HepG2 (cell line): ENCODE results near the gene ZNF582. TPM values are rescaled to one million over a fixed set of nuclear protein-coding genes. Genes with fewer than 3 reads are reported as not detected.

ENCODE experiments used
- AGO2 ChIP-seq: fragments of 200-400 bp; formaldehyde crosslinking; optimal IDR thresholded peaks from 2 replicates; pipeline ENCODE3; 2017; ENCODE audit warnings: mild to moderate bottlenecking, low read depth, low read length, moderate library complexity
- DPF2 ChIP-seq: sonication (generic); formaldehyde crosslinking; IDR thresholded peaks from 2 replicates; pipeline ENCODE4 v1.4.0; 2020; ENCODE audit warnings: mild to moderate bottlenecking, low read depth, missing genetic modification reagents, borderline replicate concordance
- HCFC1 ChIP-seq: fragments of 150-350 bp; IDR thresholded peaks from 2 replicates; pipeline ENCODE4 v1.6.1; 2014; ENCODE audit warnings: low read depth, low read length
- KAT2B ChIP-seq: fragments of 150-350 bp; IDR thresholded peaks from 2 replicates; pipeline ENCODE4 v1.6.1; 2014; ENCODE audit warnings: low read depth, low read length, borderline replicate concordance
- NR2F2 ChIP-seq: IDR thresholded peaks from 2 replicates; pipeline ENCODE4 v1.6.1; 2012; ENCODE audit warnings: low read depth, inconsistent platforms, borderline replicate concordance
- RCOR2 ChIP-seq: IDR thresholded peaks from 2 replicates; pipeline ENCODE4 v1.6.1; 2016; ENCODE audit warnings: missing biosample characterization, missing genetic modification reagents
- TCF7 ChIP-seq: sonication (generic); IDR thresholded peaks from 2 replicates; pipeline ENCODE4 v1.6.1; 2016; ENCODE audit warnings: antibody characterized with exemption, low read depth
- TSC22D2 ChIP-seq: sonication (generic); formaldehyde crosslinking; IDR thresholded peaks from 2 replicates; pipeline ENCODE4 v1.5.1; 2020; ENCODE audit warnings: missing genetic modification reagents, mild to moderate bottlenecking, borderline replicate concordance
- ZNF230 ChIP-seq: sonication (generic); formaldehyde crosslinking; IDR thresholded peaks from 2 replicates; pipeline ENCODE4 v1.4.0; 2020; ENCODE audit warnings: mild to moderate bottlenecking, missing genetic modification reagents
- ZNF335 ChIP-seq: sonication (generic); formaldehyde crosslinking; IDR thresholded peaks from 2 replicates; pipeline ENCODE4 v1.4.0; 2020; ENCODE audit warnings: missing genetic modification reagents
- ZNF367 ChIP-seq: sonication (generic); formaldehyde crosslinking; IDR thresholded peaks from 2 replicates; pipeline ENCODE4 v1.4.0; 2020; ENCODE audit warnings: missing genetic modification reagents, borderline replicate concordance
- ZNF547 ChIP-seq: sonication (generic); formaldehyde crosslinking; IDR thresholded peaks from 2 replicates; pipeline ENCODE4 v1.5.1; 2020; ENCODE audit warnings: mild to moderate bottlenecking, missing genetic modification reagents
- ZNF615 ChIP-seq: sonication (generic); formaldehyde crosslinking; IDR thresholded peaks from 2 replicates; pipeline ENCODE4 v1.5.0; 2020; ENCODE audit warnings: mild to moderate bottlenecking, missing genetic modification reagents, borderline replicate concordance
- ZNF746 ChIP-seq: sonication (generic); formaldehyde crosslinking; IDR thresholded peaks from 2 replicates; pipeline ENCODE4 v1.8.0; 2022; ENCODE audit warnings: mild to moderate bottlenecking, missing genetic modification reagents
- polyA plus RNA-seq, 8 experiments: library from polyadenylated mRNA; depleted of rRNA in 3 of 8; stranded (reverse) in 7 of 8; unstranded in 1 of 8; fragments of >200 nt; fragmentation: Illumina TruSeq in 4 of 8; extraction: Trizol in 4 of 8; gene quantifications; 2 replicates each; pipeline versions ENCODE4 v1.2.1 to v1.2.3, GENCODE V29; 2011 to 2016; ENCODE audit warnings: low read depth in 4 of 8, missing spikeins in 1 of 8, mixed read lengths in 1 of 8; ENCODE audit not compliant: insufficient read depth in 1 of 8
- total RNA-seq, 5 experiments: library from RNA; depleted of rRNA; stranded (reverse); fragments of >200 nt; fragmentation: Illumina TruSeq; extraction: Trizol; gene quantifications; 2 replicates each; pipeline ENCODE4 v1.2.3, GENCODE V29; 2016; ENCODE audit warnings: low read depth in 1 of 5
- TF ChIP-seq, protein P1 (sequence below): IDR thresholded peaks from 2 replicates; pipeline ENCODE4 v1.6.1; 2016; ENCODE audit warnings: low read depth, missing genetic modification reagents, missing compliant biosample characterization
- TF ChIP-seq, protein P2 (sequence below): sonication (generic); formaldehyde crosslinking; IDR thresholded peaks from 2 replicates; pipeline ENCODE4 v1.4.0; 2020; ENCODE audit warnings: missing genetic modification reagents
- TF ChIP-seq, protein P3 (sequence below): sonication (generic); formaldehyde crosslinking; IDR thresholded peaks from 2 replicates; pipeline ENCODE4 v1.5.0; 2020; ENCODE audit warnings: mild to moderate bottlenecking, missing genetic modification reagents

Gene ZNF582
- total and polyA plus RNA-seq, 2 of the 13 experiments (the other 11 are each of a cell fraction or from before 2014, with no cell fraction given) = 0.83 to 1.6 TPM

- TF ChIP-seq DPF2 (CRISPR knock-in tag) (no peak), AGO2 (no peak), ZNF367 (CRISPR knock-in tag) (no peak), KAT2B (no peak), ZNF335 (no peak), ZNF746 (no peak), ZNF230 (no peak), ZNF615 (no peak), TSC22D2 (CRISPR knock-in tag) (no peak), ZNF547 (no peak), RCOR2 (CRISPR knock-in tag) (peak; percentile 59; the same call in 1 of the 2 replicates), NR2F2 (no peak), HCFC1 (no peak), TCF7 (no peak)
- TF ChIP-seq, protein P1, sequence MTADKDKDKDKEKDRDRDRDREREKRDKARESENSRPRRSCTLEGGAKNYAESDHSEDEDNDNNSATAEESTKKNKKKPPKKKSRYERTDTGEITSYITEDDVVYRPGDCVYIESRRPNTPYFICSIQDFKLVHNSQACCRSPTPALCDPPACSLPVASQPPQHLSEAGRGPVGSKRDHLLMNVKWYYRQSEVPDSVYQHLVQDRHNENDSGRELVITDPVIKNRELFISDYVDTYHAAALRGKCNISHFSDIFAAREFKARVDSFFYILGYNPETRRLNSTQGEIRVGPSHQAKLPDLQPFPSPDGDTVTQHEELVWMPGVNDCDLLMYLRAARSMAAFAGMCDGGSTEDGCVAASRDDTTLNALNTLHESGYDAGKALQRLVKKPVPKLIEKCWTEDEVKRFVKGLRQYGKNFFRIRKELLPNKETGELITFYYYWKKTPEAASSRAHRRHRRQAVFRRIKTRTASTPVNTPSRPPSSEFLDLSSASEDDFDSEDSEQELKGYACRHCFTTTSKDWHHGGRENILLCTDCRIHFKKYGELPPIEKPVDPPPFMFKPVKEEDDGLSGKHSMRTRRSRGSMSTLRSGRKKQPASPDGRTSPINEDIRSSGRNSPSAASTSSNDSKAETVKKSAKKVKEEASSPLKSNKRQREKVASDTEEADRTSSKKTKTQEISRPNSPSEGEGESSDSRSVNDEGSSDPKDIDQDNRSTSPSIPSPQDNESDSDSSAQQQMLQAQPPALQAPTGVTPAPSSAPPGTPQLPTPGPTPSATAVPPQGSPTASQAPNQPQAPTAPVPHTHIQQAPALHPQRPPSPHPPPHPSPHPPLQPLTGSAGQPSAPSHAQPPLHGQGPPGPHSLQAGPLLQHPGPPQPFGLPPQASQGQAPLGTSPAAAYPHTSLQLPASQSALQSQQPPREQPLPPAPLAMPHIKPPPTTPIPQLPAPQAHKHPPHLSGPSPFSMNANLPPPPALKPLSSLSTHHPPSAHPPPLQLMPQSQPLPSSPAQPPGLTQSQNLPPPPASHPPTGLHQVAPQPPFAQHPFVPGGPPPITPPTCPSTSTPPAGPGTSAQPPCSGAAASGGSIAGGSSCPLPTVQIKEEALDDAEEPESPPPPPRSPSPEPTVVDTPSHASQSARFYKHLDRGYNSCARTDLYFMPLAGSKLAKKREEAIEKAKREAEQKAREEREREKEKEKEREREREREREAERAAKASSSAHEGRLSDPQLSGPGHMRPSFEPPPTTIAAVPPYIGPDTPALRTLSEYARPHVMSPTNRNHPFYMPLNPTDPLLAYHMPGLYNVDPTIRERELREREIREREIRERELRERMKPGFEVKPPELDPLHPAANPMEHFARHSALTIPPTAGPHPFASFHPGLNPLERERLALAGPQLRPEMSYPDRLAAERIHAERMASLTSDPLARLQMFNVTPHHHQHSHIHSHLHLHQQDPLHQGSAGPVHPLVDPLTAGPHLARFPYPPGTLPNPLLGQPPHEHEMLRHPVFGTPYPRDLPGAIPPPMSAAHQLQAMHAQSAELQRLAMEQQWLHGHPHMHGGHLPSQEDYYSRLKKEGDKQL = no peak
- TF ChIP-seq, protein P2, sequence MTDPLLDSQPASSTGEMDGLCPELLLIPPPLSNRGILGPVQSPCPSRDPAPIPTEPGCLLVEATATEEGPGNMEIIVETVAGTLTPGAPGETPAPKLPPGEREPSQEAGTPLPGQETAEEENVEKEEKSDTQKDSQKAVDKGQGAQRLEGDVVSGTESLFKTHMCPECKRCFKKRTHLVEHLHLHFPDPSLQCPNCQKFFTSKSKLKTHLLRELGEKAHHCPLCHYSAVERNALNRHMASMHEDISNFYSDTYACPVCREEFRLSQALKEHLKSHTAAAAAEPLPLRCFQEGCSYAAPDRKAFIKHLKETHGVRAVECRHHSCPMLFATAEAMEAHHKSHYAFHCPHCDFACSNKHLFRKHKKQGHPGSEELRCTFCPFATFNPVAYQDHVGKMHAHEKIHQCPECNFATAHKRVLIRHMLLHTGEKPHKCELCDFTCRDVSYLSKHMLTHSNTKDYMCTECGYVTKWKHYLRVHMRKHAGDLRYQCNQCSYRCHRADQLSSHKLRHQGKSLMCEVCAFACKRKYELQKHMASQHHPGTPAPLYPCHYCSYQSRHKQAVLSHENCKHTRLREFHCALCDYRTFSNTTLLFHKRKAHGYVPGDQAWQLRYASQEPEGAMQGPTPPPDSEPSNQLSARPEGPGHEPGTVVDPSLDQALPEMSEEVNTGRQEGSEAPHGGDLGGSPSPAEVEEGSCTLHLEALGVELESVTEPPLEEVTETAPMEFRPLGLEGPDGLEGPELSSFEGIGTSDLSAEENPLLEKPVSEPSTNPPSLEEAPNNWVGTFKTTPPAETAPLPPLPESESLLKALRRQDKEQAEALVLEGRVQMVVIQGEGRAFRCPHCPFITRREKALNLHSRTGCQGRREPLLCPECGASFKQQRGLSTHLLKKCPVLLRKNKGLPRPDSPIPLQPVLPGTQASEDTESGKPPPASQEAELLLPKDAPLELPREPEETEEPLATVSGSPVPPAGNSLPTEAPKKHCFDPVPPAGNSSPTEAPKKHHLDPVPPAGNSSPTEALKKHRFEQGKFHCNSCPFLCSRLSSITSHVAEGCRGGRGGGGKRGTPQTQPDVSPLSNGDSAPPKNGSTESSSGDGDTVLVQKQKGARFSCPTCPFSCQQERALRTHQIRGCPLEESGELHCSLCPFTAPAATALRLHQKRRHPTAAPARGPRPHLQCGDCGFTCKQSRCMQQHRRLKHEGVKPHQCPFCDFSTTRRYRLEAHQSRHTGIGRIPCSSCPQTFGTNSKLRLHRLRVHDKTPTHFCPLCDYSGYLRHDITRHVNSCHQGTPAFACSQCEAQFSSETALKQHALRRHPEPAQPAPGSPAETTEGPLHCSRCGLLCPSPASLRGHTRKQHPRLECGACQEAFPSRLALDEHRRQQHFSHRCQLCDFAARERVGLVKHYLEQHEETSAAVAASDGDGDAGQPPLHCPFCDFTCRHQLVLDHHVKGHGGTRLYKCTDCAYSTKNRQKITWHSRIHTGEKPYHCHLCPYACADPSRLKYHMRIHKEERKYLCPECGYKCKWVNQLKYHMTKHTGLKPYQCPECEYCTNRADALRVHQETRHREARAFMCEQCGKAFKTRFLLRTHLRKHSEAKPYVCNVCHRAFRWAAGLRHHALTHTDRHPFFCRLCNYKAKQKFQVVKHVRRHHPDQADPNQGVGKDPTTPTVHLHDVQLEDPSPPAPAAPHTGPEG = no peak
- TF ChIP-seq, protein P3, sequence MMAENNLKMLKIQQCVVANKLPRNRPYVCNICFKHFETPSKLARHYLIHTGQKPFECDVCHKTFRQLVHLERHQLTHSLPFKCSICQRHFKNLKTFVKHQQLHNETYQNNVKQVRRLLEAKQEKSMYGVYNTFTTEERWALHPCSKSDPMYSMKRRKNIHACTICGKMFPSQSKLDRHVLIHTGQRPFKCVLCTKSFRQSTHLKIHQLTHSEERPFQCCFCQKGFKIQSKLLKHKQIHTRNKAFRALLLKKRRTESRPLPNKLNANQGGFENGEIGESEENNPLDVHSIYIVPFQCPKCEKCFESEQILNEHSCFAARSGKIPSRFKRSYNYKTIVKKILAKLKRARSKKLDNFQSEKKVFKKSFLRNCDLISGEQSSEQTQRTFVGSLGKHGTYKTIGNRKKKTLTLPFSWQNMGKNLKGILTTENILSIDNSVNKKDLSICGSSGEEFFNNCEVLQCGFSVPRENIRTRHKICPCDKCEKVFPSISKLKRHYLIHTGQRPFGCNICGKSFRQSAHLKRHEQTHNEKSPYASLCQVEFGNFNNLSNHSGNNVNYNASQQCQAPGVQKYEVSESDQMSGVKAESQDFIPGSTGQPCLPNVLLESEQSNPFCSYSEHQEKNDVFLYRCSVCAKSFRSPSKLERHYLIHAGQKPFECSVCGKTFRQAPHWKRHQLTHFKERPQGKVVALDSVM (CRISPR knock-in tag) = no peak
Measured at GRCh38 chr19:56348289-56348877, 45.0 kb downstream of the ZNF582 start (continued).
